Chondrocyte (in vitro differentiated cells): ENCODE results near the gene SOSTDC1. TPM values are rescaled to one million over a fixed set of nuclear protein-coding genes. Genes with fewer than 3 reads are reported as not detected.

Source experiments
- DNase-seq: peaks from one replicate; pipeline ENCODE4 v3.0.0; 2021; ENCODE audit warnings: mixed read lengths, low spot score
- H3K27ac Mint-ChIP-seq: one replicate; pipeline ENCODE4 v1.8.0; 2021; ENCODE audit warnings: mild to moderate bottlenecking, moderate library complexity, mixed read lengths; ENCODE audit not compliant: unreplicated experiment
- H3K27me3 Mint-ChIP-seq: 2 replicates; pipeline ENCODE4 v1.8.0; 2021; ENCODE audit warnings: low read depth, mixed read lengths
- H3K36me3 Mint-ChIP-seq: 2 replicates; pipeline ENCODE4 v1.8.0; 2021; ENCODE audit warnings: low read depth, mixed read lengths
- H3K4me1 Mint-ChIP-seq: 2 replicates; pipeline ENCODE4 v1.8.0; 2021; ENCODE audit warnings: low read depth, mild to moderate bottlenecking, mixed read lengths
- H3K4me3 Mint-ChIP-seq: one replicate; pipeline ENCODE4 v1.8.0; 2021; ENCODE audit warnings: mild to moderate bottlenecking, moderate library complexity, mixed read lengths; ENCODE audit not compliant: unreplicated experiment
- H3K9me3 Mint-ChIP-seq: 2 replicates; pipeline ENCODE4 v1.8.0; 2021; ENCODE audit warnings: low read depth, mixed read lengths
- CTCF ChIP-seq: fragments of 200-600 bp; sonication (generic); IDR thresholded peaks from 2 replicates; pipeline ENCODE4 v1.5.0; 2021; ENCODE audit warnings: antibody characterized with exemption, mild to moderate bottlenecking, moderate library complexity
- total RNA-seq: library from RNA; stranded (reverse); gene quantifications from 3 replicates; pipeline ENCODE4 v1.2.1, GENCODE V29; 2021

SOSTDC1 gene
- total RNA-seq, 1 donor from 2014 or later: not detected

- no peak for TF ChIP-seq CTCF
- Mint-ChIP-seq H3K27me3 (no peaks in the 10 kb centered on the region), H3K9me3 (peaks cover 3% of the 10 kb centered on the region), H3K4me1 (peaks cover 31% of the 10 kb centered on the region), H3K36me3 (peaks cover 1% of the 10 kb centered on the region), H3K4me3 (no peak overlapping the region), H3K27ac (no peak overlapping the region)
- no peak for DNase-seq
Observed at GRCh38 chr7:16423761-16424160, 41.8 kb downstream of the SOSTDC1 start.

- H3K36me3 Mint-ChIP-seq: peaks cover 1% of the 10 kb centered on the region
- H3K27ac Mint-ChIP-seq: no peak overlapping the region
- H3K4me3 Mint-ChIP-seq: no peak overlapping the region
Observed at GRCh38 chr7:16422917-16423316, 42.6 kb downstream of the SOSTDC1 start.

GRCh38 chr7:16422103-16422435 lies 43.5 kb downstream of the SOSTDC1 start:
- Mint-ChIP-seq H3K27me3 (no peaks in the 10 kb centered on the region), H3K27ac (peak overlapping the region; percentile 88), H3K9me3 (peaks cover 3% of the 10 kb centered on the region), H3K4me3 (peak overlapping the region; percentile 66), H3K4me1 (peaks cover 32% of the 10 kb centered on the region), H3K36me3 (peaks cover 1% of the 10 kb centered on the region)
- no peak for TF ChIP-seq CTCF
- no peak for DNase-seq

More at GRCh38 chr7:16422917-16423316, 42.6 kb downstream of the SOSTDC1 start:
- no peak for TF ChIP-seq CTCF
- no peak for DNase-seq
- no peaks in the 10 kb centered on the region for H3K27me3 Mint-ChIP-seq
- peaks cover 30% of the 10 kb centered on the region for H3K4me1 Mint-ChIP-seq
- peaks cover 3% of the 10 kb centered on the region for H3K9me3 Mint-ChIP-seq

GRCh38 chr7:16421333-16422102 lies 44.0 kb downstream of the SOSTDC1 start, which contains the start of gene CRPPA:
Gene CRPPA, minus strand, starts transcription at chr7:16421538. Its CDS starts 216 bp downstream, at chr7:16421322.
- Mint-ChIP-seq H3K9me3 (peaks cover 3% of the 10 kb centered on the region), H3K27me3 (no peaks in the 10 kb centered on the region), H3K27ac (peak within 1 kb of the TSS; percentile 99), H3K4me3 (peak within 1 kb of the TSS; percentile 93), H3K4me1 (peaks cover 38% of the 10 kb centered on the region), H3K36me3 (peaks cover 1% of the 10 kb centered on the region)
- no peak for DNase-seq
- no peak for TF ChIP-seq CTCF

- peak; percentile 70 for TF ChIP-seq CTCF
- DNase-seq: no peak
- H3K36me3 Mint-ChIP-seq: peaks cover 1% of the 10 kb centered on the region
- H3K9me3 Mint-ChIP-seq: peaks cover 3% of the 10 kb centered on the region
- H3K27ac Mint-ChIP-seq: peak overlapping the region; percentile 99
- H3K4me1 Mint-ChIP-seq: peaks cover 45% of the 10 kb centered on the region
- no peaks in the 10 kb centered on the region for H3K27me3 Mint-ChIP-seq
- peak overlapping the region; percentile 93 for H3K4me3 Mint-ChIP-seq
Observed at GRCh38 chr7:16420649-16421332, 44.7 kb downstream of the SOSTDC1 start.
